B cell (primary cell): ENCODE results near the gene CPA2. TPM values are rescaled to one million over a fixed set of nuclear protein-coding genes. Genes with fewer than 3 reads are reported as not detected.

Experiments
- ATAC-seq: fragments of 200-7000 bp; cut with Tn5 transposase; one replicate; pipeline ENCODE4 v1.10.0; 2021; ENCODE audit warnings: low read depth, mild to moderate bottlenecking, moderate number of reproducible peaks, moderate library complexity
- CTCF ChIA-PET: fragments of 350-600 bp; sonication (Branson Sonifier 250); formaldehyde crosslinking; loops from one replicate; lab custom pipeline; 2021; ENCODE audit warnings: antibody characterized with exemption, inconsistent platforms; lab: Charles Lee
- POLR2A ChIA-PET: fragments of 350-600 bp; sonication (Branson Sonifier 250); formaldehyde crosslinking; loops from one replicate; lab custom pipeline; 2021; ENCODE audit warnings: antibody characterized with exemption; lab: Charles Lee
- DNase-seq: peaks from one replicate; pipeline ENCODE4 v3.0.0; 2013
- H2AFZ ChIP-seq: 2 replicates; pipeline ENCODE4 v1.6.1; 2012; ENCODE audit warnings: mild to moderate bottlenecking, low read depth, low read length; ENCODE audit not compliant: insufficient read depth, poor library complexity, severe bottlenecking
- H3K27ac ChIP-seq, 2 donors: 1 replicate in 1 of 2; 2 replicates in 1 of 2; pipeline ENCODE4 v1.5.1; 2012 to 2013; ENCODE audit warnings: low read length in 2 of 2, mild to moderate bottlenecking in 2 of 2, moderate library complexity in 1 of 2
- H3K27me3 ChIP-seq, 4 experiments: fragments of 200-600 bp in 1 of 4; sonication (generic) in 1 of 4; replicated peaks in 1 of 4; 1 replicate in 2 of 4; 2 replicates in 2 of 4; pipeline versions ENCODE4 v1.6.1 to v1.7.0; 2013 to 2016; ENCODE audit warnings: low read length in 3 of 4, mild to moderate bottlenecking in 2 of 4, mixed read lengths in 1 of 4, moderate library complexity in 1 of 4; ENCODE audit not compliant: insufficient read depth in 4 of 4, control insufficient read depth in 3 of 4; ENCODE audit errors: control extremely low read depth in 1 of 4
- H3K36me3 ChIP-seq, 2 experiments: replicated peaks in 1 of 2; 1 replicate in 1 of 2; 2 replicates in 1 of 2; pipeline versions ENCODE4 v1.6.1 to v1.7.1; 2013; ENCODE audit warnings: low read length in 1 of 2; ENCODE audit not compliant: insufficient read depth in 2 of 2, control insufficient read depth in 1 of 2; ENCODE audit errors: control extremely low read depth in 1 of 2, extremely low read depth in 1 of 2
- H3K4me1 ChIP-seq, 2 donors: fragments of 200-600 bp in 1 of 2; sonication (generic) in 1 of 2; 1 replicate in 1 of 2; 2 replicates in 1 of 2; pipeline versions ENCODE4 v1.5.1 to v1.6.1; 2013 to 2017; ENCODE audit warnings: low read length in 2 of 2; ENCODE audit not compliant: control insufficient read depth in 2 of 2, insufficient read depth in 2 of 2
- H3K4me2 ChIP-seq: replicated peaks from 2 replicates; pipeline ENCODE3; 2012; ENCODE audit warnings: mild to moderate bottlenecking, low read depth, low read length; ENCODE audit not compliant: poor library complexity, severe bottlenecking
- H3K4me3 ChIP-seq, 5 experiments: fragments of 200-600 bp in 1 of 5; sonication (generic) in 1 of 5; 1 replicate in 3 of 5; 2 replicates in 2 of 5; pipeline versions ENCODE4 v1.5.1 to v1.7.0; 2011 to 2016; ENCODE audit warnings: low read length in 4 of 5, mild to moderate bottlenecking in 4 of 5, low read depth in 2 of 5, control low read depth in 1 of 5, moderate library complexity in 1 of 5; ENCODE audit not compliant: insufficient read depth in 1 of 5; ENCODE audit errors: control extremely low read depth in 1 of 5, extremely low read depth in 1 of 5
- H3K79me2 ChIP-seq: fragments of 200-600 bp; sonication (generic); one replicate; pipeline ENCODE4 v1.6.0; 2016; ENCODE audit warnings: low read length; ENCODE audit not compliant: control insufficient read depth, insufficient read depth
- H3K9ac ChIP-seq: fragments of 200-600 bp; sonication (generic); 2 replicates; pipeline ENCODE4 v1.6.1; 2017; ENCODE audit warnings: mild to moderate bottlenecking, low read length, moderate library complexity
- H3K9me3 ChIP-seq, 3 donors: one replicate each; pipeline versions ENCODE4 v1.6.1 to v1.7.1; 2013; ENCODE audit warnings: low read length in 2 of 3; ENCODE audit not compliant: control insufficient read depth in 2 of 3, insufficient read depth in 1 of 3; ENCODE audit errors: control extremely low read depth in 1 of 3
- H4K20me1 ChIP-seq: 2 replicates; pipeline ENCODE4 v1.6.0; 2012; ENCODE audit warnings: mild to moderate bottlenecking, low read length; ENCODE audit not compliant: insufficient read depth, control insufficient read depth, poor library complexity, severe bottlenecking
- H3K27ac Mint-ChIP-seq: one replicate; pipeline ENCODE4 v1.8.0; 2021; ENCODE audit warnings: mixed read lengths
- H3K27me3 Mint-ChIP-seq: one replicate; pipeline ENCODE4 v1.8.0; 2021; ENCODE audit warnings: mixed read lengths
- H3K4me1 Mint-ChIP-seq: one replicate; pipeline ENCODE4 v1.8.0; 2021; ENCODE audit warnings: mixed read lengths
- H3K4me3 Mint-ChIP-seq: one replicate; pipeline ENCODE4 v1.8.0; 2021; ENCODE audit warnings: mixed read lengths
- H3K9me3 Mint-ChIP-seq: one replicate; pipeline ENCODE4 v1.8.0; 2022; ENCODE audit warnings: mixed read lengths; ENCODE audit not compliant: insufficient read depth
- CTCF ChIP-seq: fragments of 200-600 bp; IDR thresholded peaks from one replicate; pipeline ENCODE4 v1.8.0; 2022; ENCODE audit warnings: antibody characterized with exemption, mild to moderate bottlenecking
- EZH2 ChIP-seq: IDR thresholded peaks from 2 replicates; pipeline ENCODE4 v1.6.1; 2012; ENCODE audit warnings: borderline replicate concordance, low read depth, mild to moderate bottlenecking, moderate library complexity, low read length; ENCODE audit not compliant: insufficient read depth, poor library complexity, severe bottlenecking
- WGBS: methylation state at CpG from one replicate; pipeline ENCODE4 v1.1.5; 2013; ENCODE audit warnings: missing lambda C conversion rate; ENCODE audit not compliant: insufficient coverage; 5-methylcytosine and 5-hydroxymethylcytosine counted together
- intact Hi-C: fragments of 100-400 bp; cut with micrococcal nuclease; formaldehyde crosslinking; loops from one replicate; pipeline ENCODE4 v1.10.0; 2022
- polyA plus RNA-seq: library from polyadenylated mRNA; depleted of rRNA; stranded (reverse); fragments of >200 nt; gene quantifications from 2 replicates; pipeline ENCODE4 v1.2.3, GENCODE V29; 2012
- total RNA-seq, 2 donors: library from RNA; stranded (reverse); fragments of 120-200 nt in 1 of 2; gene quantifications; 1 replicate in 1 of 2; 2 replicates in 1 of 2; pipeline versions ENCODE4 v1.2.3 to v1.2.4, GENCODE V29; 2013 to 2022

Gene CPA2
- total and polyA plus RNA-seq, 2 donors (not counting 1 experiment from before 2014, with no cell fraction given), result not detected

- Histone ChIP-seq H4K20me1 (no peaks in the 10 kb centered on the region), H3K27me3 (peaks cover 0 to 4% (median 0%) of the 10 kb centered on the region in 4 experiments), H3K4me3 (no peak overlapping the region), H3K4me1 (no peaks in the 10 kb centered on the region), H3K4me2 (no peak overlapping the region), H3K9me3 (no peaks in the 10 kb centered on the region), H3K79me2 (no peaks in the 10 kb centered on the region), H2AFZ (no peak overlapping the region), H3K36me3 (no peaks in the 10 kb centered on the region), H3K9ac (no peak overlapping the region), H3K27ac (no peak overlapping the region)
- ChIA-PET POLR2A (no interaction called here), CTCF (no interaction called here)
- TF ChIP-seq EZH2, result no peak
- no peak for TF ChIP-seq CTCF
- 92% methylated on average over 19 of the region's 21 CpGs for WGBS
- H3K27ac Mint-ChIP-seq, result no peak overlapping the region
- intact Hi-C loops, result no loop called here
- H3K4me1 Mint-ChIP-seq, result no peaks in the 10 kb centered on the region
- H3K4me3 Mint-ChIP-seq, result no peak overlapping the region
- no peak for ATAC-seq
- H3K9me3 Mint-ChIP-seq, result no peaks in the 10 kb centered on the region
- peaks cover 16% of the 10 kb centered on the region for H3K27me3 Mint-ChIP-seq
- DNase-seq, result no peak
These were observed 38.9 kb downstream of the CPA2 start for GRCh38 chr7:130305433-130306042.

- no peaks in the 10 kb centered on the region for H3K9me3 ChIP-seq
- CTCF ChIA-PET, result no interaction called here
- no CpG with 5 or more reads among the region's 6 CpGs for WGBS
These were observed 43.3 kb downstream of the CPA2 start for GRCh38 chr7:130309986-130310385.

More at GRCh38 chr7:130309986-130310385, 43.3 kb downstream of the CPA2 start:
- no peaks in the 10 kb centered on the region for H3K9me3 Mint-ChIP-seq
- H4K20me1 ChIP-seq, result no peaks in the 10 kb centered on the region
- no peak overlapping the region for H3K4me3 ChIP-seq
- no peaks in the 10 kb centered on the region for H3K36me3 ChIP-seq
- no peak overlapping the region for H2AFZ ChIP-seq
- H3K4me2 ChIP-seq, result no peak overlapping the region
- no peak overlapping the region for H3K27ac Mint-ChIP-seq
- peaks cover 0 to 4% (median 0%) of the 10 kb centered on the region in 4 experiments for H3K27me3 ChIP-seq
- TF ChIP-seq CTCF (no peak), EZH2 (no peak)
- no peak for DNase-seq
- ATAC-seq, result no peak
- no peak overlapping the region for H3K4me3 Mint-ChIP-seq
- no peaks in the 10 kb centered on the region for H3K79me2 ChIP-seq
- intact Hi-C loops, result no loop called here
- no peaks in the 10 kb centered on the region for H3K4me1 Mint-ChIP-seq
- no peaks in the 10 kb centered on the region for H3K4me1 ChIP-seq
- H3K27ac ChIP-seq, result no peak overlapping the region
- POLR2A ChIA-PET, result no interaction called here
- peaks cover 8% of the 10 kb centered on the region for H3K27me3 Mint-ChIP-seq
- no peak overlapping the region for H3K9ac ChIP-seq
